CD4-positive, alpha-beta T cell treated with Interleukin-1 beta for 1 hour (primary cell): ENCODE results near the gene CHN2.

ENCODE experiments used
- DNase-seq, 2 donors: peaks; one replicate each; pipeline ENCODE4 v3.0.0-alpha.2; 2020 to 2022

The CHN2 gene

DNA sequence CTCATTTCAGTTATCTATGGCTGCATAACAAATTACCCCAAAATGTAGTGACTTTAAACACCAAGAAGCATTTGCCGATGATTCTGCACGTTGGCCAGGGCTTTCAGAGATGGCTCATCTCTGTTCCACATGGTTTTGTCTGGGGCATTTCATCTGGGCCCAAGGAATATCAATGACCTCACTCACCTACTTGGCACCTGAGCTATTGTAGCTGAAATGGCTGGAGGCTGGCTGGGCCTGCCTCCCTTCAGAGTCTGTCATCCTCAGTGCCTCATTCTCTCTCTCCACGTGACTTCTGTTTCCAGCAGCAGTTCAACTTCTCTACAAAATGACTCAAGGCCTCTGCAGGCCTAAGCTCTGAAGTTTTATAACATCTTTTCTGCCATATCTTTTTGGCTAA is 249.7 kb downstream of the CHN2 start:
- DNase-seq: no peak

DNA sequence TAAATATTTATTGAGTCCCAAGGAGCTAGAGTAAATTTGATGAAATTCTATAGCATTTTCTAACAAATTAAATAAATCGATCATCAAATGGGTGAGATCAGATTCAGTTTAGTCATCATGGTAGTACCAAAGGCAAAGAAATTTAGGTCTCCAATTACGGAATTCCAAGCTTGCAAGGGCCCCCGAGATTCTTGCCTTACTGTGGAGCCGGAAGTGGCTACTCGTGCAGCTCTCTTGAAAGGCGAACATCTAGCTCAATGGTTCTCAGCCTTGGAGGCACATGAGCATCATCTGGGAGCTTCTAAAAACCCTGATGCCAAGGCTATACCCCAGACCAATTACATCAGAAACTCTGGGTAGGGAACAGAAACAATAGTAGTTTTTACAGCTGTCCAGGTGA is 251.2 kb downstream of the CHN2 start:
- DNase-seq: no peak

- no peak for DNase-seq
Observed at GRCh38 chr7:29447828-29448227, 253.3 kb downstream of the CHN2 start.

DNA sequence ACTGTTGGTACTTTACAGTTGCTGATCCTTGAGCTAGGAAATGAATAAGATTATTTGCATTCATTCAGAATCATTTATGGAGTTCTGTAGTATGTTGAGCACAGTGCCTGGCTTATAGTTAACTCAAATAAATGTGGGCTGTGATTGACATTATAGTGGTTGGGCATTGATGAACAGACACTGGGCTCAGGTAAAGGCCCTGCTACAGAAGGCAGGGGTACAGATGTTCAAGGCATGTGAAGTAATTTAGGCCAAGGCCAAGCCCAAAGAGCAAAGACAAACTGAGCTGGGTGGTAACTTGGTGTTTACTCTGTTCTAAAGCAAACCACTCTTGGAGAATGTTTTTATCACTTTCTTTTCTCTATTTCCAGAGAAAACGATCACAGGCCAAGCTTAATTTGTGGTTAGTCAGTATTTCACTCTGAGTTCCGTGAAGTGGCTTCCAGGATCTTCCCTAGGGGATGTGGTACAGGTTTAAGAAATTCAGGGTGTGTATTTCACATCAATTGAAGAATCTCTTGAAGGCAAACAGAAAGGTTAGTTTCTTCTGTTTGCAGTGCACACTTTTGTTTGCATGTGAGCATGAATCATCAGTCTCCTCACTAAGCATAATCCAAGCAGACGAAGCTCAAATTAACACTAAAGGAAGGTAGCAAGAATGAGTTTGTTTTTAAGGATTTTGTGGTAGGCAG is 255.1 kb downstream of the CHN2 start:
- DNase-seq: no peak

- DNase-seq: no peak
Observed at GRCh38 chr7:29453021-29453420, 258.4 kb downstream of the CHN2 start.

DNA sequence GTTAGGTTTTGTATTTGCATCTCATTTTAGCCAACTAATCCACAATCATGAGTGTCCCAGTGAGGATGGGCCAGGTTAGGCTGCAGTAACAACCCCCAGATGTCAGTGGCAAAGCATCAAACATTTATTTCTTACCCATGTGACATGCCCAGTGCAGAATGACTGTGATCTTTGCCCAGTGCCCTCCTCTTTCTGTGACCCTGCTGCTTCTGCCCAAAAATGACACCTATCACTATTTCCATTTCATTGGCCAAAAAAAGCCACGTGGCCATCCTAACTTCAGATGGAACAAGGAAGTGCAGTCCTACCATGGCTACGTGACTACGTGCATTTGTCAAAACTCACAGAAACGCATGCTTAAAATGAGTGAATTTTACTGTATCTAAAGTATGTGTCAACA is 259.9 kb downstream of the CHN2 start:
- DNase-seq: no peak

GRCh38 chr7:29454899-29455451 is 260.4 kb downstream of the CHN2 start:
- no peak for DNase-seq

- DNase-seq: no peak
Observed at GRCh38 chr7:29457141-29457561, 262.6 kb downstream of the CHN2 start.

- DNase-seq: no peak
Observed at GRCh38 chr7:29457565-29458011, 263.0 kb downstream of the CHN2 start.

DNA sequence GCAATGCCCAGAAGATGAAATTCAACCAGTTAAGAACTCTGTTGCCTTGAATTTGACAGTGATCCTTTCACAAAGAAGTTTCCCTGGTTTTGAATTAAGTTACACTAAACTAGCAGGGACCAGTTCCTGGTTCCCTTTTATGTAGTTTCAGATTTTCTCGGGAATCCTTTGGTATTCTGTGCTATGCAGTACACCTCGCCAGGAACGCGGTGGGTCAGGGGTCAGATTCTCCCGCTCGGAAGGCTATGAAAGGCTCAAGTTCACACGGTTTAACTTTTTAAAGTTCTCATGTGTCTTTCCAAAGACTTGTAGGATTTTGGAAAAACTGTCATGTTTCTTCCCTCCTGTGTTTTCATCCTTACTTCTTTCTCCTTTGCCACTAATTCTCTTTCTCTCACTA is 264.4 kb downstream of the CHN2 start:
- DNase-seq: no peak

GRCh38 chr7:29459589-29459988 is 265.0 kb downstream of the CHN2 start:
- no peak for DNase-seq

DNA sequence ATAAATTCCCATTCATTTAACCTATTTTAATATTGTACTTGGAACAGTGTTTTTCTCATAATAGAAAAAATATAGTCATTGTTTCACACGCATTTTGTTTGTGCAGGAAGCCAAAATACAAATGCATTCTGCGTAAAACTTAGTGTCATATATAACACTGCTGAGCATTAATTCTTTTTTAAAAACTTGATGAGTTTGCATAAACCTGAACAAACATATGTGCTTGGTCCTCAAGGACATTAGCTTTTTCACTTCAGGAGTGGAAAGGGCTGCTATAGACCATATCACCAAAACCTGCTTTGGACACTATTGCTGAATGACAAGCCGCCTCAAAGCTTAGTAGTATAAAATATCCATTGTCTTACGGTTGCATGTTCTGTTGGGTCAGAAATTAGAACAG is 267.4 kb downstream of the CHN2 start:
- DNase-seq: no peak

- no peak for DNase-seq
Observed at GRCh38 chr7:29463504-29464158, 269.1 kb downstream of the CHN2 start.

GRCh38 chr7:29464753-29465152 is 270.2 kb downstream of the CHN2 start:
- DNase-seq: no peak

- no peak for DNase-seq
Observed at GRCh38 chr7:29467193-29467926, 272.8 kb downstream of the CHN2 start.

GRCh38 chr7:29468196-29468595 is 273.6 kb downstream of the CHN2 start:
- no peak for DNase-seq

- DNase-seq: no peak
Observed at GRCh38 chr7:29469281-29469680, 274.7 kb downstream of the CHN2 start.

DNA sequence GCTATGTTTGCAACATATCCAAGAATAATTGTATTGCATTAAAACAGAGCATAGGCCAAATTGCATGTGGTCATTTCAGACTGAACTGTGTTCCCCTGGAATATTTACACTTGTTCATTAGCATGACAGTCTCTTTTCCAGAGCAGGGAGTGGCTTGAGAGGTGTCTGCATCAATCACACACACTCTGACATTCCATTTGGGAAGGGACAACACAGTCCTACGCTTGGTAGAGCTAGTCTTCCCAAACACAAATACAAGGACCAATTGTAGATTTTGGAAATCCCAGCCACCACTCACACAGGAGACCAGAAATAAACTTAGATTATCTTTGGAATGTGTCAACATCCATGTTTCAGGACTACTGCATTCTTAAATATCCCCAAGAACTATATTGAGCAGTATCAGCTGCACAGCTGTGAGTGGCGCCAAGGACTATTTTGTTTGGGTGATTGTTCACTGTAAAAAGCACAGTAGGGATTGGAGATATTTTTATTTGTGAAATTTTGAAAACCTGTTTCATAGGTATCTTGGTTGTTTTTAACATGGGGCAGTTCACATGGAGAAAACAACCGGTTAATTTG is 275.5 kb downstream of the CHN2 start:
- no peak for DNase-seq

GRCh38 chr7:29471444-29472138 is 277.0 kb downstream of the CHN2 start:
- DNase-seq: no peak

DNA sequence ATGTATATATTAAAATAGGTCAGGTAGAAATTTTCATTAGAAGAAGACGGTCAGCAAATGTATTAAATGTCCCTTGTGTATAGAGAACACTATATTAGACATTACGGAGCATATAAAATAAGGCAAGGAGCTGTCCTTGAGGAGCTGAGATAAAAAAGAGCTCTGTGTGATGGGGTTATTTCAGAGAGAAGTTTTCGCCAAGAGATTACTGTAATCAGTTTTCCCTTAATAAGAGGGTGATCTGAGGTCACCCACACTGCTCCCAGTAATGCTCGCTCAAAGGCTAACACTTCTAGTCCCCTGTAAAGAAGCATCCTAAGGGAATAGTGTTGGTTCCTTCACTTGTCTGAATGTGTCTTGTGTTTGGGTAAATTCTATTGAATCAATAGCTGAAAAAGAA is 282.3 kb downstream of the CHN2 start:
- no peak for DNase-seq

DNA sequence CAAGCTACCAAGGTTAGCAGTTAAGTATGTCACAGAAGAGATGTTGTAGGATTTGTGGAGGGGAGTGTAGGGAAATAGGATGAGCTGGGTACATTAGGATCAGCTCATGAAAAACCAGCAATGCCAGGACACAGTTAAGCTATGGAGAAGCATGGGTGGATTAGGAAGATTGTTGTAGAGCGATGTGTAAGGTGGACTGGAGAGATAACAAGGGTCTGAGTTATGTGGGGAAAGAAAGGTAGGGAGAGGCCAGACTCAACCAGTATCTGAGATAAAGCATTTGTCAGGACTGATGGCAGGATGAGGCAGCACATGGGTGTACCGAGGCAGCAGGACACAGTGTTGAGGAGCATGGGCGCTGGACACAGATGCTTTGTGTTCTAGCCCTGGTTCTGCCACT is 283.7 kb downstream of the CHN2 start:
- no peak for DNase-seq

- no peak for DNase-seq
Observed at GRCh38 chr7:29478687-29479240, 284.2 kb downstream of the CHN2 start.
